Activated naive CD4-positive, alpha-beta T cell treated with anti-CD3 and anti-CD28 coated beads, Interleukin-2, amount 50 U/mL, for 16 hours (primary cell): Measurements from ENCODE around the gene ZG16B.
A peak's percentile ranks its signal among the peaks of the same experiment; 100 is the strongest.

Experiments
- DNase-seq: peaks from one replicate; pipeline ENCODE4 v3.0.0-alpha.2; 2020

The ZG16B gene, protein sequence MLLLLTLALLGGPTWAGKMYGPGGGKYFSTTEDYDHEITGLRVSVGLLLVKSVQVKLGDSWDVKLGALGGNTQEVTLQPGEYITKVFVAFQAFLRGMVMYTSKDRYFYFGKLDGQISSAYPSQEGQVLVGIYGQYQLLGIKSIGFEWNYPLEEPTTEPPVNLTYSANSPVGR

DNA sequence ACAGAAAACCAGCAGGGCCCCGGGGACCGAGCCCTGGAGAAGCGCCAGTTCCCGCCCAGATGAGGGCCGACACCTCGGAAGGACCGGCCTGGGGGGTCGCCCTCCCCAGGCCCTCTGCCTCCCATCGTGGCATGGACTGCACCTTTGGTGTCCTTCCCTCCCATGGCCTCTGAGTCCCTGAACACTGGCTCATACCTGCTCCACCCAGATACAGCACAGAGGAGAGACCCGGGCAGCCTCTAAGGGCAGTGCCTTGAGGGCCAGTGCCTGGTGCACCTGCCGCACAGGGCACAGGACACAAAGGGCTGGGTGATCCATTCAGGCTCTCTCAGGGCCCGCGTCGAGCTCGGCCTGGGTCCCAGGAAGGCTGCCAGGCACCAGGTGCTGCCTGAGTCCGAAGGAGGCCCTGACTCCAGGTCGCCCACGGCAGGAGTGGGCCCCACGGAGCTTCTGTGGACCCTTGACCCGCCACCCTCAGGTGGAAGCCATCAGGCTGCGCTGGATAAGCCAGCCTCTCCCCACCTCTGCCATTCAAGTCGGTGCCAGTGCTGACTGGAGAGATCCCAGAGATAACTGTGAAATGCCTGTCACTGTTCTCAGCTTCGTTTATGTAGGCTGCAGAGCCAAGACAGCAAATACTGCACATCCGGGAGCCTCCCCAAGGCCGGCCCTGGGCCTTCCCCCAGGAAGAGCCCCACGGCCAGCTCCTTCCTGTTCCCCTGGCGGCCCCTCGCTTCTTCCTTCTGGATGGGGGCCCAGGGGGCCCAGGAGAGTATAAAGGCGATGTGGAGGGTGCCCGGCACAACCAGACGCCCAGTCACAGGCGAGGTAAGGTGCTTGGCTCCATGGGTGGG lies at the start of gene ZG16B:
ZG16B (plus strand) TSS at position 803 of the 854 bp plus-strand sequence. CDS start 139 bp downstream, outside the sequence.
- DNase-seq = no peak

DNA sequence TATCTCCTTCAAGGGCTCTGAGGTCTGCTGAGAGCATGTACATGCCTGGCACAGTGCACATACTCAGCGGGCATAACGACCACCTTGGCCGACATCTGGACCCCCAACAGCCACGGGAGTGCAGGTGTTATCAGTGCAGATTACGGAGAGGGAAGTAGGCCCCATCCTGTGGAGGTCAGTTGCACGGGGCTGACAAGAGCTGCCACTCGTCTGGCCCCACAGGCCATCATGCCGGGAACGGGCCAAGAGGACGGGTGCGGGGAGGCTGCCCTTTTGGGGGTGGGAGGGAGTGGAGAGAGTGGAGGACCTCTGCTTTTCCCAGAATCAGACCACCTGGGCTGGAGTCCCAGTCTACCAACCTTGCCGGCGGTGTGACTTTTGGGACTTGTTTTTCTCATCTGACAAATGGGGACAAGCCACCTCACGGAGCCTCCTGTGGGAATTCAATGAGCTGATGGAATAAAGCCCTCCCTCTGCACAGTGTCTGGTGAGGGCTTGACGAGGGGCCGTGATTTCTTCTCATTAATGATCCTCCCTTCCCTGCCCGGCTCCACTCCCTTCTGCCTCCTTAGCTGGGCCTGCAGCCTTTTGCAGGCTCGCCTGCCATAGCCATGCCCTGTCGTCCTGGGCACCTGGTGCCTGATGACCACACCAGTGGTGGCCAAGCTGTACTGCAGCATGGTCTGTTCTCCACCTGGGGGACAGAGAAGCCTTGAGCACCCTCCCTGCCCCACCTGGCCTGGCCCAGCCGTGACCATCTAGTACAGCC lies 47.3 kb upstream of the ZG16B start:
- DNase-seq = no peak

DNA sequence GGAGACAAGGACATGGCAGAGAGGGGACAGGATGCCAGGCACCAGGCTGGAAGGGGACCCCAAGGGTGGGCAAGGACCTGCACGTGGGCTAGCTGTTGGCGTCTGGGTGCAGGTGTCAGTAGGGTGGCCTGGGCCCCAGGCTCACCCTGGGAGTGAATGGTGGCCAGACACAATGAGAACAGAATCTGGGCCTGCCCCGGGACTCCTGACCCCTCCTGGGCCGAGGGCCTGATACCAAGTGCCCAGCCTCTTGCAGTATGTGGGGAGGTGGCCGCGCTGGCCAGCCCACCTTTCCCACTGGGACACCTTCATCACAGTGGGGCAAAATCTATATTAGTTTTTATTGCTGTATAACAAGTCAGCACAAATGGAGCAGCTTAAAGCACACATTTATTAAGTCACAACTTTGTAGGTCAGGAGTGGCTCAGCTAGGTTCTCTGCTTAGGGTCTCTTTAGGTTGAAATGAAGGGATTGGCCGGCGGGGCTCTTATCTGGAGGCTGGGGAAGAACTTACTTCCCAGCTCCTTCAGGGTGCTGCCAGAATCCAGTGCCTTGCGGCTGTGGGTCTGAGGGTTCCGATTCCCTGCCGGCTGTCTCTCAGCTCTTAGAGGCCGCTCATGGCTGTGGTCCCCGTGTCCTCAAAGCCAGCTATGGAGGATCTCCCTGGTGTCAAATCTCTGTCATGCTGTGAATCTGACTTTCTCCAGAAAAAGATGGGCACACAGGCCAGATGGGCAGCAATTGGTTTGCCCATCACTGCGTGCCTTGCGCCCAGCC lies 46.3 kb upstream of the ZG16B start:
- DNase-seq = no peak

DNA sequence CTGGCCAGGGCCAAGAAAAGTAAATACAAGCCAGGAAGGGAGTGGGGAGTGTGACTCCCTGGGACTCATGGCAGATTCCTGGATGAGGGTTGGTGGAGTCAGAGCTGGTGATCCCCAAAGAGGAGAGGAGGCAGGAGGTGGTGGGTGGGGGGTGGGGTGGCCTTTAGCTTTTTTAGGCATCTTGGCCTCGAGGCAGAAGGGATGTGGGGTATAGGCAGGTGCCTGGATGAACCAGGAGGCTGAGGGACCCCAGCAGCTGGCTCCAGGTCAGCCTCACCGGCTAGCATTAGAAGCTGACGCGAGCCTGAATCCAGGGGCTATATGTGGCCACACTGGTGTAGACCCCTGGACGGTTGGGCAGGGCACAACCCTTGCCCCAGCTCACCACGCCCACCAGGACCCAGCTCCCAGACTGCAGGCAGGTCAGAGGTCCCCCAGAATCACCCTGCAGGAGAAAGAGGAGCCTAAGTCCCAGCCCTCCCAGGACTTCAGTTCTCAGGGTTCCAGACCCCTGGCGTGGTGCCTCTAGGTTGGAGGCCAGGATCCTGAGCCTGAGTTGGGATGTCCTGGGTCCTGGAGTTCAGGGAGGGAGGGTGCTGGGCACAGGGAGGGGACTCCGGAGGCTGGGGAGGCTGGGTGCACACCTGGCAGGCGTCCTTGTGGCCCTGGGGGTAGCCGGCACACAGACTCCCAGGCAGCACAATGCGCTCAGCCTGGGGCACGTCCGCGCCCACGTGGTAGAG lies 45.6 kb upstream of the ZG16B start:
- DNase-seq = no peak

DNA sequence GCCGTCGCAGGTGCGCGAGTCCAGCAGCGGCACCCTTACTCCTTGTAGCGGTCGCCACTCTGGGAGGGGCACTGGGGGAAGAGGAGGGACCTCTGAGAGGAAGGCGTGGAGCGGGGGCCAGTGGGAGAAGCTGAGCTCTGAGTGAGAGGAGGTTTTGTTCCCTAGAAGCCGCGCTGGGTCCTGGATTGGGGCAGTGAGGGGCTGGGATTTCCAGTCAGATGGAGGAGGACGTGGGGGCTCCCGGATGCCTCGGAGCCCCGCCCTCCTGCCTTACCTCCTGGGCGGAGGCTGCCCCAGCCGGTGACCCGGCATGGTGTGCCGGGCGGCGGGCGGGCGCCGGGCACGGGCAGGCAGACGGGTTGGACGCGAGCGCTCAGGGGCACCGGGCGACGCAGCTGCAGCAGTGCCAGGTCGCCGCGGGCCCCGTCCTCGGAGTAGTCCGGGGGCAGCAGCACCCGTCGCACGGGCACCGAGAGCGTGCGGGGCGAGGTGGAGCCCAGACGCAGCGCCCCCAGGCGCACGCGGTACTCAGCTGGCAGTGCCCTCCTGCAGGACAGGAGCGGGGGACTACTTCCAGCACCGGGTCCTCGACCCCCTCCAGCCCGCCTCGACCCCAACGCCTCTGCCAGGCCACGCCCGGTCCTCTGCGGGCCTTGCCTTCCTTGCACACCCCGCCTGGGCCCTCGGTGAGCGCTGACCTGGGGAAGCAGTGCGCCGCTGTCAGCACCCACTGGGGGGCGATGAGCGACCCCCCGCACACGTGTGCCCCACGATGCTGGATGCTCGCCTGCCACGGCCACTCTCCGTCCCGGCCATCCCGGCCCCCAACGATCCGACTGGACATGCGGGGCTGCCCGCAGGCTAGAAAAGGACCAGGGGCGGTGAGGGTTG lies 44.8 kb upstream of the ZG16B start:
- peak; percentile 52 for DNase-seq

DNA sequence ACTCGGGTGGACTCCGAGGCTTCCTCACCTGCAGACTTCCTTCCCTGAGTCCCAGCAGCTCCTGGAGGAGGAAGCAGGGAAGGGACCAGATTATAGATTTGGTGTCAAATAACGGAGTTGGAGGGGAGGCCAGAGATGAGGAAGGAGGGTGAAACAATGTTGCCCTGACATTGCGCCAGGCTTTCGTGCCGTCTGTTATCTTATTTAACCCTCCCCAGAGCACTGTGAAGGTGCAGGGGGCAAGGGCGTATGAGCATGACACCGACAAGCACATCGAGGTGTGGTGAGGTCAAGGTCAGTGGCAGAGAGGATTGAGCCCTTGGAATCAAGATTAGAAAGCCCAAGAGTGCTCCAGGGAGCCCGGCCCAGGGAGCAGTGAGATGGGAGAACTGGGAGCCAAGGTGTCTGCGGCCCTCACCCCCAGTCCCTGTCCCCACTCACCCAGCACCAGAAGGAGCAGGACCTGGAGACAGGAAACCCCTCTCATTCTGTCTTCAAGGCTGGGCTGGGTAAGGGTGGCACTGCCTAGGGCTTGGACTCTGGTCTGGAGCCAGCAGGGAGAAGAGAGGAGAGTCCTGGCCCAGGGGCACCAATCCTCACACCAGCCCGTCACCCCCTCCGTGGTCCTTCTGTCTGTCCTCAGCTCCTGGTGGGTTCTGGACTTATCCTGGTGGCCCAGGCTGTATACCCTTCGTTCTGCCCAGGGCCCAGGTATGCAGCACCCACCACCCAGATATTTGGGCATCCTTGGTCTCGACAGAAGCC lies 43.9 kb upstream of the ZG16B start:
- no peak for DNase-seq

DNA sequence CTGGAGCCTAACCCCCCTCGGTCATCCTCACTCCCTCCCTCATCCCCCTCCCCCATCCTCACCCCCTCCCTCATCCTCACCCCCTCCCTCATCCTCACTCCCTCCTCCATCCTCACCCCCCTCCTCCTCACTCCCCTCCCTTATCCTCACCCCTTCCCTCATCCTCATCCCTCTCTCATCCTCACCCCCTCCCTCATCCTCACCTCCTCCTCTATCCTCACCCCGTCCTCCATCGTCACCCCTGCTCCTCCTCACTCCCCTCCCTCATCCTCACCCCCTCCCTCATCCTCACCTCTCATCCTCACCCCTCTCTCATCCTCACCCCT lies 43.3 kb upstream of the ZG16B start:
- DNase-seq = no peak

DNA sequence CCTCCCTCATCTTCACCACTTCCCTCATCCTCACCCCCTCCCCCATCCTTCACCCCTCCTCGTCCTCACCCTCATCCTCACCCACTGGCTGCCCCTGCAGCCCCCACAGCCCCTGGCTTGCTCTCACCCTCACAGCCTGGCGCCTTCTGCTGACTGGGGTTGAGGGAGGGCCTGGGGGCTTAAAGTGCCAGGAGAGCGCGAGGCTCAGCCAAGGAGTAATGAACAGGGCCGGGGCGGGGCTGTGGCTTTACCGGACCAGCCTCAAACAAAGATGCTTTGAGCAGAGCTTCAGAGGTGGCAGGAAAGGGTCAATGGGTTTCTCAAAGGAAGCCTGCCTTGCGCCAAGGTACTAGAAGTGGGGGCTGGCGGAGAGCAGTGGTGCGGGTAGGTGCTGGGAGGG lies 42.7 kb upstream of the ZG16B start, which contains the start of gene PRSS33:
PRSS33 (minus strand) TSS at position 155 of the 400 bp plus-strand sequence. CDS start 1,013 bp downstream, outside the sequence.
- DNase-seq = no peak

DNA sequence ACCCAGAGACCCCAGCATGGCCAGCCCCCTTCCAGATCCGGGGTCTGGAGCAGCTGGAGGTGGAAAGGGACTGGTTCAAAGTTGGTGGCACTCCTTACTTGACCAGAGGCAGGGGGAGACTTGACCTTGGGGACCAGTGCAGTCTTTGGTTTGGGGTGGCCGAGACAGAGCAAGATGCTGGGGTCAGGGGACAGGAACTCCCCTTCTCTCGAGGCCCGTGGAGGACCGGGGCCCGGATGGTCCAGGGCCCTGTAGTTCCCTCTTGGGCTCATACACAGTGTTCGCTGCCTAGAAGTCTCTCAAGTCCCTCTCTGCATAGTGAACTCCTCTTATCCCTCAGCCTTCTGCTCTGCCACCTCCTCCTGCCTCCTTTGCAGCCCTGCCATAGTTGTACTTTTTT lies 42.1 kb upstream of the ZG16B start:
- DNase-seq = no peak

DNA sequence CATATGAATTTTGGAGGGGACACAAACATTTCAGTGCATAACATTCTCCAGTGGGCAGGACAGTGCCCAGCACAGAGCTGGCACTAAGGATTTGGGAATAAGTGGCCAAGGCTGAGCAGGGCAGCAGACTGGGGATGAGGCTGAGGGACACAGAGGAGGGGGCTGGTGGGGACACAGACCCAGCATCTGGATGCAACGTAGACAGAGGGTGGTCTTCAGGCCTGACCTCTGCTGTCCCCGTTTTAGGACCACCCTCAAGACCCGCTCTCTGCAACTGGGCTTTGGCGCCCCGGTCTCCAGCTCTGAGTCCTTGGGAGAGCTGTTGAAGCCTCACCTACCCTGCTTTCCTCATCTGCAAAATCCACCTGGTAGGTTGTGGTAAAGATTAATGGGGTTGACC lies 39.5 kb upstream of the ZG16B start:
- no peak for DNase-seq

DNA sequence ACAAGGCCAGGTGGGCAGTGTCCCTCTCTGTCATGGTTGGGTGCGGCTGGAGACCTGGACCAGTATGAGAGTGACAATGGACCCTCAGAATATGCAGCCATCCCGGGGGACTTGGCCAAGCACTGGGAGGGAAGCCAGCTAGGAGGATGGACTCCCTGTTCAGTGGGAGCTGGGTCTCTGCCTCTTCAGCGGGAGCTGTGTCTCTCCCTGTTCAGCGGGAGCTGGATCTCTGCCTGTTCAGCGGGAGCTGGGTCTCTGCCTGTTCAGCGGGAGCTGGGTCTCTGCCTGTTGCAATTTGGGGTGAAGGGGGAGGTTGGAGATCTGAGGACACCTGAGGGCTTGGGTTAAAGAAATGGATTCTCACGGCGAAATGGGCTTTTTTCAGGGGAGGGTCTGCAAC lies 38.9 kb upstream of the ZG16B start:
- no peak for DNase-seq

DNA sequence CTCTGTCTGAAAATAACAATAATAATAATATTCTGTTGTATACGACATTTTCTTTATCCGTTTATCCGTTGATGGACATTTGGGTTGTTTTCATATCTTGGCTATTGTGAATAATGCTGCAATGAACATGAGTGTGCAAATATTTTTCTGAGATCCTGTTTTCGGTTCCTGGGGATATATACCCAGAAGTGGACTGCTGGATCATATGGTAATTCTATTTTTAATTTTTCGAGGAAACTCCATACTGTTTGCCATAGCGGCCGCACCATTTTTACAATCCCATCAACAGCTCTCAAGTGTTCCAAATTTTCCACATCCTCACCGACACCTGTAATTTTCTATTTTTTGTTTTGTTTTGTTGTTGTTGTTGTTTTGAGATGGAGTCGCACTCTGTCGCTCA lies 37.2 kb upstream of the ZG16B start:
- no peak for DNase-seq

DNA sequence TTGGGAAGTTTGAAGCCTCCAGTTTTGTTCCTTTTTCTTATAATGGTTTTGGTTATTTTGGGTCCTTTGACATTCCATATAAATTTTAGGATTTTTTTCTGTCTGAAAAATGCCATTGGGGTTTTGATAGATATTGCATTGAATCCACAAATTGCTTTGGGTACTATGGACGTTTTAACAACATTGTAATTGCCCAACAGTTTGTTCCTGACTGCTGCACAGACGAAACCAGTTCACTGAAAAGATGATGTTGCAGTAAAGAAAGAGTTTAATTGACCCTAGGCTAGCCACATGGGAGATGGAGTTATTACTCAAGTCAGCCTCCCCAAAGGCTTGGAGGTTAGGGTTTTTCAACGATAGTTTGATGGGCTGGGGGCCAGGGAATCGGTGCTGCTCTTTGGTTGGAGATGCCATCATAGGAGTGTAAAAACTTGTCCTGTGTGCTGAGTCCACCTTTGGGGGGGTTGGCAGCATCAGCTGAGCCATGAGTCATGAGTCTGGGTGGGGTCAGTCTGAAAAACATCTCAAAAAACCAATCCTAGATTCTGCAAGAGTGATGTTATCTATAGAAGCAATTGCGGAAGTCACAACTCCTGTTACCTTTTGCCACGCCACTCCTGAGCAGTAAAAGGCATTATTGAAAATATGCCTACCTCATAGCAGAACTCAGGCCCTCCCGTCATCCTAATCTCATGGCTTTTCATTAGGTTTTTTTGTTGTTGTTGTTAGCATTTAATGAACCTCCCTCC lies 34.5 kb upstream of the ZG16B start:
- no peak for DNase-seq

DNA sequence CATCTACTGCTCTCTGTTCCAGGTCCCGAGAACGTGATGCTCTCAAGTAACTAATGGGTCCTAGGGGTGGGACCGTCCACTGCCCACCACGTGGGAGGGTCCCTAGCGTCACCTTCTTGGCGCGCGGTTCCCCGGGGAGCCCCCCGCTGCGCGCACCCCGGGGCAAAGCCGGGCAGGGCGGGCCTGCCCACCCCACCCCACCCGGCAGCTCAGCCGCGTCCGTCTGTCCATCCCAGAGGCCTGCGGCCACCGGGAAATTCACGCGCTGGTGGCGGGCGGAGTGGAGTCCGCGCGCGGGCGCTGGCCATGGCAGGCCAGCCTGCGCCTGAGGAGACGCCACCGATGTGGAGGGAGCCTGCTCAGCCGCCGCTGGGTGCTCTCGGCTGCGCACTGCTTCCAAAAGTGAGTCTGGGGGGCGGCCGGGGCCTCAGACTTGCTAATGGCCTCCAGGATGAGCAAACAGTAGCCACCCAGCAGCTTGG lies 31.3 kb upstream of the ZG16B start:
- no peak for DNase-seq

DNA sequence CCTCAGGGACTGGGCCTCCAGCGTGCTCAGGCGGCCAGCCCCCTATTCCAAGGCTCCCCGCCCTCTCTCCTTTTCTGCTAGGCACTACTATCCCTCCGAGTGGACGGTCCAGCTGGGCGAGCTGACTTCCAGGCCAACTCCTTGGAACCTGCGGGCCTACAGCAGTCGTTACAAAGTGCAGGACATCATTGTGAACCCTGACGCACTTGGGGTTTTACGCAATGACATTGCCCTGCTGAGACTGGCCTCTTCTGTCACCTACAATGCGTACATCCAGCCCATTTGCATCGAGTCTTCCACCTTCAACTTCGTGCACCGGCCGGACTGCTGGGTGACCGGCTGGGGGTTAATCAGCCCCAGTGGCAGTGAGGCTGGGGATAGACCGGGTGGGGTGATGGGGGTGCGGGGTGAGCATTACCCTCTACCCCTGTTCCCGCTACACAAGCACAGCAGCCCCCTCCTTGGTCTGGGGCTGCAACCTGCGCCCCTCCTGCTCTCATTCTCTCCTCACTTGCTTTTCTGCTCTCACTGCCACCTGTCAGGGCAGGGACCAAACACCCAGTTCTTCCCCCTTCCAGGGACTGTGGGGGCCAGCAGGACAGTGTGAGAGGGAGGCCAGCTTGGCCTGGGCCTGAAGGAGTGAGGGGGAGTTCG lies 30.8 kb upstream of the ZG16B start:
- no peak for DNase-seq

DNA sequence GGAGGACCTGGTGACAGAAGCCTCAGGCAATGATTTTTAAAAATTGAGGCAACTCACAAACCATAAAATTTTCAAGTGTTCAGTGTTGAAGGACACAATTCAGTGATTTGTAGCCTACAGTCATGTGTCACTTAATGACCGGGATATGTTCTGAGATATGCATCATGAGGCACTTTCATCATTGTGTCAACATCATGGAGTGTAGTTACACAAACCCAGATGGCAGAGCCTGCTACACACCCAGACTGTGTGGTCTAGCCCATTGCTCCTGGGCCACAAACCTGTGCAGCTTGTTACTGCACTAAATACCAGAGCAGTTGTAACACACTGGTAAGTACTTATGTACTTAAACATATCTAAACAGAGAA lies 30.3 kb upstream of the ZG16B start:
- DNase-seq = no peak

DNA sequence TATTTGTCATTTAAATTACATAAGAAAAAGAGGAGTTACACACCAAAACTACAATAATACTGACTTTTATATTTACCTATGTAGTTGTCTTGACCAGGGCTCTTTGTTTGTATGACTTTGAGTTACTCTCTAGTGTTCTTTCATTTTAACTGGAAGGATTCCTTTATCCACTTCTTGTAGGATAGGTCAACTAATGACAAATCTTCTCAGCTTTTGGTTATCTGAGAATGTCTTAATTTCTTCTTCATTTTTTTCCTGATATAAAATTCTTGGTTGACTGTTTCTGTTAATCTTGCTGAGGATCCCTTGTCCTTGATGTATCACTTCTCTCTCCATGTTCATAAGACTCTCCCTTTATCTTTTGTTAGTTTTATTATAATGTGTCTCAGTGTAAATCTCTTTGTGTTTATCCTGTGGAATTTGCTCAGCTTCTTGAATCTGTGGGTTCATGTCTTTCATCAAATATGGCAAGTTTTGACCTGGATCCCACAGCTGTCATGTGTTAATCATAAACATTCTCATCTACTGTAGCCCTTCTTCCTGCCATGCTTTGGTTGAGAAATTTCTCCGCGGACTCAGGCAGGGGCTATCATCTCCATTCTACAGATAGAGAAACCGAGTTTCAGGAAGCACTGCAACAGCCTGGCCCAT lies 26.4 kb upstream of the ZG16B start:
- DNase-seq = no peak

DNA sequence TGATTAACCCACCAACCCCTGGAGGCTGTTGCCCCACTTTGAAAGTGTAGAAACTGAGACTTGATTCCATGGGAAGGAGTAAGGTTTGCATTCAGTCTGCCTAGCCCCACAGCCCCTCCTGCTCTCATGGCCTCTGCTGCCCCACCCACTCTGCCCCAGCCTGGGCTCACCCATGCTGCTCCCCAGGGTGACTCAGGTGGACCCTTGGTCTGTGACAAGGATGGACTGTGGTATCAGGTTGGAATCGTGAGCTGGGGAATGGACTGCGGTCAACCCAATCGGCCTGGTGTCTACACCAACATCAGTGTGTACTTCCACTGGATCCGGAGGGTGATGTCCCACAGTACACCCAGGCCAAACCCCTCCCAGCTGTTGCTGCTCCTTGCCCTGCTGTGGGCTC lies 25.4 kb upstream of the ZG16B start:
- DNase-seq = no peak

DNA sequence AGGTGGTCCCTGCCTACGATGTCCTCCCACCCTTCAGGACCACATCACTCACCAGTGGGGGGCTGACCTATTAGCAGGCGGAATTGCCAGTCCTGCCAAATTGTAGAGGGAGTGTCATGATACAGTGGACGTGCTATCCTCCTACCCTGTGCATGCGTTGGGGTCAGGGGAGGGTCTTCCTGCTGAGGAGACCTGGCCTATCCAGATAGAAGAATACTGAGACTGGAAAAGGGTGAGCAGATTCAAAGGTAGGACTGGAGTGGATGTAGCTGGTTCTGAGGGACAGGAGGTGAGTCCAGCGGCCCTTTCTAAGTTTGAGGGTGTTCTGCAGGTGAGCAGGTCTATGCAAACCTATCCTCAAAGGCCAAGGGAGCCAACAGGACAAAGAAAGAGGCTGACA lies 23.8 kb upstream of the ZG16B start:
- DNase-seq = no peak
